Measurements from ENCODE around the gene COL28A1.
"Not testable (repeated sequence)": the region's sequence is repeated elsewhere in the genome, so short reads cannot be mapped to it uniquely, and the experiment has no call there.

Gene COL28A1

GRCh38 chr7:7516156-7516555 is 19.5 kb downstream of the COL28A1 start:
- no peak for DNase-seq

DNA sequence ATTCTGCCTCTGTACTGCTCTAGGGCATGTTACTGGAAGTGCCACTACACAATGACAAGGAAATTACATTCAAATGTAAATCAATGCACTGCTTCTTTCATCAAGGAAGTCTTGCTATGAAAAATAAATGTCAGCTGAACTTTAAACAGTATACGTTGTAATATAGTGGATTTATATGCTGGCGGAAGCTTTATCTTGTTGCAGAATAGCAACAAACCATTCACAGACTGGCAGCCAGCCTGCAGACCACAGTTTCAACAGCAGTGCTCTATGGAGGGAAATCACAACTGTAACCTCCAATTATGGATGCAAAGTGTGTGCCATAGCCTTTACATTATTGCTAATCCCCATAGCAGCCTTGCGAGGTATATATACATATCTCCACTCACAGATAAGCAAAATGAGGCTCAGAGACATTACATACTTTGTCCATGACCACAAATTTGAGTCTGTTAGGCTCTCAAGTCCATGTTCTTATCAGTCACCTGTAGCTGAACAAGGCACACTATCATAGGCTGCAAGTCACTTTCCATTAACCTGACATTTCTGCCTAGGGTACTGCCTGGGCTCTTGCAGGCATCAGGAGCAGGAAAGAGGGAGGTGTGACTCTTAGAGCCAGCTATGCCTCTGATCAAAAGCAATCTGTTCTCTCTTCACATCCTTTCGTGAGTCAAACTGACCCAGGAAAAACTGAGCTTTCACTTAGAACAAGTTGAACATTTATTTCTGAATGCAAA is 22.6 kb downstream of the COL28A1 start:
- no peak for DNase-seq

DNA sequence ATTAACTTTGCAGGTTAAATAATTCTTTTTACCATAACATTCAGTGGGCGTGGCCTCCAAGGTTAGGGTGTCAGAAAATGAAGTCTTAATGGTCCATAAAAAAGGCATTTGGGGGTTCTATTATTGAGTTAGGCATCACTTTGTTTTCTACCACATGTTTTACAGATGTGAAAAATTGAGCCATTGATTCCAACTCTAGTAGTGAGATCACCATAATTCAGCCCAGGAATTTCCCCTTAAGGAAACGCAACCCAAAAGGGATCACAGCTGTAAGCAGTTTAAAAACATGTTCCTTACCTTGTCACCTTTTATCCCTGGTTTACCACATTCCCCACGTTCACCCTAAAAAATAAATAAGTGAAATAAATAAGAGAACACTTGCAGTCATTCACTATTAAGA is 24.9 kb downstream of the COL28A1 start:
- no peak for DNase-seq

GRCh38 chr7:7505915-7506314 is 29.8 kb downstream of the COL28A1 start:
- DNase-seq = no peak

DNA sequence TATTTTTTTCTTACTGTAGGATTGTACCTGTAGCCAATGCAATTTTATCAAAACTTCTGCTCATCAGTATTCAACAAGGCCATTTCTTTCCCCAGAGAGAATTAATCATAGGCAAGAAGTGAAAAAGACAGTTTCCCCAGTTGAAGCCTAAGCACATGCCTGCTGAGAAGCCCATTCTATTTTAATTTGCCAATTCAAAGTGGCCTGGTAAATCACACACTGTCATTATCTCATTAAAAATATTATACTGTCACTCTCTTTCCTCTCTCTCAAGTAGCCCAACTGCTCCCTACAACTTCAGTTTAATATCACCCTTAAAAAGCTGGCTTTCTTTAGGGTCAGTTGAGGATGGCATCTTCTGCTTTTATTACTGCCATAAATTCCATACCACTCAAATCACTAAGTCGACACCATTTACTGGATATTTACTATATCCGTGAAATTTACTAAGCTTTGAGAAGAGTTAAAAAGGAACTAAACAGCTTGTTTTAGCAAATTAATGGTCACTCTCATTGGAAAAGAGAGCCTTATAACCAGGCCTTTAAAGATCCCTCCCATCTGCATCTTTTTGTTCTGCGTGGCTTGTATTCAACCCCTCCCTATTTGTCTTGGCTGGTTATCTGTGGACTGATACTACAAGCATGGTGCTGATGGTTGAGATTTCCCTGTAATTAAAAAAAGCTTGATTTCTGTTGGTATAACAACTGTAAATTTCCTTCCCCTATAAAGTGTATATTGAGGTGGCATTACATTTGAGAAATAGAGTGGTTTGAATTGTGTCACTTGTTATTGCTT is 30.6 kb downstream of the COL28A1 start:
- DNase-seq = no peak

- DNase-seq = no peak
Measured at GRCh38 chr7:7499892-7500291, 35.8 kb downstream of the COL28A1 start.

DNA sequence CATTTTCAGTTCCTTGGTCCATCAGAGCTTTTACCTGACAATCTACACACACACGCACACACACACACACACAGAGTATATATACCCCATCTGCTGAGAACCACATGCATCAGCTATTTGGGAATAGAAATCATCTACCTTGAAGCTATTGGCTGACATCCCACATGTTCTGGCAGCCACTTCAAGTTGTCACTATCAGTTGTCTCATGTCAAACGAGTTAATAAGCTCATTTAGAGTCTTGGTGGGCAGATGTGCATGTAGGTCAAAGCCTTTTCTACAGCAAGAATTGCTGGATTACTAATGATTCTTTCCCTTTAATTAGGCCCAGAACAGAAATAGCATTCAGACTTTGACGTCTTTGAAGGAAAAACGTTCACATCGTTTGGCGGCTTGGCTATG is 36.8 kb downstream of the COL28A1 start:
- DNase-seq = no peak

DNA sequence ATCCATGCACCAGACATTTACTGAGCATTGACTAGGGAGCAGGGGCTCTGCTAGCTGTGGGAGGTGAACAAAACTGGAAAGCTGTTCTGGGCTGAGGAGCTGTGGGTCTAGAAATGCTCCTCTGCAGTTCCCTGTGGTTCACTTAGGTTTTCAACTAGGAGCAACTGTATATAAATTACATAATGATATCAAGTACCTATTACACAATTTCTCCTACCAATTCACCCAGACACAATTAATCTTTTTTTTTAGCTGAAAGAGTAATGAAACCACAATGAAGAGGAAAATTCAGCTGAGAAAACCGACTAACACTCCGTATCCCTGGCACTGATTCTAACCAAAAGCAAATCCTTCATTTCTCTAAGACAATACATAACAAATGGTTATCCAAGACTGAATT is 39.4 kb downstream of the COL28A1 start:
- no peak for DNase-seq

GRCh38 chr7:7495171-7495570 is 40.5 kb downstream of the COL28A1 start:
- DNase-seq = no peak

- no peak for DNase-seq
Measured at GRCh38 chr7:7491044-7491443, 44.6 kb downstream of the COL28A1 start.

GRCh38 chr7:7490003-7490402 is 45.7 kb downstream of the COL28A1 start:
- no peak for DNase-seq

DNA sequence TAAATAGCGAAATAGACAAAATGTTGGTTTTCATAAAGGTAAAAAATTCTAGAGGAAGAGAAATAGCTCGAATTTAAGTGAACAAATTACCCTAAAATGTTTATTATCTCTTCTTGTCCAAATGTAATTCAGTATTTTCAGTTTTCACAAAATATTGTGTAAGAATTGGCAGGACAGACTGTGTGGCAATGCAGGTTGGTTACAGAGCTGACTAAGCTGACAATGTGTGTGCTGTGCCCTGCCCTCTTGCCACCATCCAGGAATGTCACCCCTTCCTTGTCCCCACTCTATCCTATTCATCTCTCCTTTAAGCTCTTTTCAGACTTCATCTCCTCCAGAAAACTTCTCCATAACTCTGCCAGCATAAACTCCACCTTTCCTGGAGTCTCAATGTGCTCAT is 46.1 kb downstream of the COL28A1 start:
- no peak for DNase-seq

- no peak for DNase-seq
Measured at GRCh38 chr7:7486362-7486761, 49.3 kb downstream of the COL28A1 start.

GRCh38 chr7:7484072-7484471 is 51.6 kb downstream of the COL28A1 start:
- DNase-seq = no peak

DNA sequence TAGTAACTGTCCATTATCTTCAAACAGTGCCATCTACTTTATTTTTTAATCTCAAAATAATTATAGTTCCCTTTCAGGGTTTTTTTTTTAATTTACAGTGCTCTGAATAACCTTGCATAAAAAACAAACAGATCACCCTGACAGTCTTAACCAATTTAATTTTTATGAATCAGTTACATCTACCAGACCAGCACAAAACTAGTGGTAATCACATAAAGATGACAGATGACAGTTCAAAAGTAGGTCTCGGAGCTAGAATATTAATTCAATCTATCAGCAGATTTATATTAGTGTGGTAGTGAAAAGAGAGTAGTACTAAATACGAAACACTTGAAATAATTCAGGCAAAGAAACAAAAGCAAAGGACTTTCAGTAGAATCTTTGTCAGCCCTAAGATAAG is 53.9 kb downstream of the COL28A1 start:
- DNase-seq = no peak

GRCh38 chr7:7479275-7479805 is 56.3 kb downstream of the COL28A1 start:
- no peak for DNase-seq

DNA sequence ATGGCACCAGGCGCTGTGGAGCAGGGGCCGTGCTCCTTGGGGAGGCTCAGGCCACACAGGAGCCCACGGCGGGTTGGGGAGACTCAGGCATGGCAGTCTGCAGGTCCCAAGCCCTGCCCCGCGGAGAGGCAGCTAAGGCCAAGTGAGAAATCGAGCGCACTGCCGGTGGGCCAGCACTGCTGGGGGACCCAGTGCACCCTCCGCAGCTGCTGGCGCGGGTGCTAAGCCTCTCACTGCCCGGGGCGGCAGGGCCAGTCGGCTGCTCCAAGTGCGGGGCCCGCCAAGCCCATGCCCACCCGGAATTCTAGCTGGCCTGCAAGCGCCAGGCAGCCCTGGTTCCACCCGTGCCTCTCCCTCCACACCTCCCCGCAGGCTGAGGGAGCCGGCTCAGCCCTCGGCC is 57.1 kb downstream of the COL28A1 start:
- no peak for DNase-seq

- not testable (repeated sequence) for DNase-seq
Measured at GRCh38 chr7:7477641-7478040, 58.0 kb downstream of the COL28A1 start.

DNA sequence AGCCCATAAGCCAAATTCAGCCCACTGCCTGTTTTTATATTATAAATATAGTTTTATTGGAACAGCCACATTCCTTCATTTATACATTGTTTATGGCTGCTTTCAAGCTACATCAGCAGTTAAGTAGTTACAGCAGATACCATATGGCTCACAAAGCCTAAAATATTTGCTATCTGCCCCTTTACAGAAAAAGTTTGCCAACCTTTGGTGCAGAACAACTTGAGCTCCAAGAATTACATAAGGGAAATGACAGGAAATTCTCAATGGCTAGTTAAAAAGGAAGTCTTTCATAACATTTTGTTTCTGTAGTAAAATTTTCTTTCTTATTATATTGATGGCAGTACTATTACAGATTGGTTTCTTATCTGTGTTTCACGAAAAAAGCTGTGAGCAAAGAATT is 59.3 kb downstream of the COL28A1 start:
- DNase-seq = no peak

GRCh38 chr7:7475601-7476000 is 60.1 kb downstream of the COL28A1 start:
- no peak for DNase-seq

DNA sequence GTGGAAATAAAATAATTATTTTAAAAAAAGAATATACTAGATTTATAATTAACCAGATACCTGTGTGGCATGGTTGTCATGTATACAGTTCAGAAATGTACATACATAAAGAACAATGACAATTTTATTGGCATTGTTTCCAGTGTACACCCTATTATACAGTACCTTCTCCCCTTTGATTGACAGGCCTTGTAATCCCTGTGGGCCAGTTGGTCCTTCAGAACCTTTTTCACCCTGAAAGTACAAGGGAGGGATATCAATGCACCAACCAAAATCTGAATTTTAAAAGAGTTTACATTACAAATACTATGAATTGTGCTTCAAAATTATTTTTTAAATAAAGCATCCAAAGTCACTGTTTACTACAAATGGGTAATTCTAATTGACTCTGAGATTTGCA is 61.2 kb downstream of the COL28A1 start:
- DNase-seq = no peak

GRCh38 chr7:7464991-7465765 is 70.5 kb downstream of the COL28A1 start:
- DNase-seq = not testable (repeated sequence)

GRCh38 chr7:7454000-7454399 is 81.7 kb downstream of the COL28A1 start:
- DNase-seq = no peak

Measured in activated CD4-positive, alpha-beta T cell treated with anti-CD3 and anti-CD28 coated beads, Interleukin-2, amount 50 U/mL, for 4 hours (primary cell).